ENCODE results near the gene ZNRF2. TPM values are rescaled to one million over a fixed set of nuclear protein-coding genes. Genes with fewer than 3 reads are reported as not detected.
A peak's percentile ranks its signal among the peaks of the same experiment; 100 is the strongest.

ZNRF2 gene
- polyA plus RNA-seq, 1 of the 3 experiments (the other 2 are of a cell fraction): 4.0 TPM

- Histone ChIP-seq H3K79me2 (ENCODE audit: insufficient read depth) (peaks cover 4% of the 10 kb centered on the region; the same call in 1 of the 2 replicates), H3K4me1 (ENCODE audit: control insufficient read depth in 1 of 2, insufficient read depth in 2 of 2, low read depth in 1 of 2, low read length in 1 of 2) (peaks cover 13 to 30% of the 10 kb centered on the region in 2 experiments; a peak in 2 of 4 replicates), H3K4me3 (ENCODE audit: low read depth in 2 of 2, low read length in 1 of 2) (no peak overlapping the region), H3K27ac (ENCODE audit: low read depth in 2 of 2, low read length in 1 of 2) (no peak overlapping the region), H3K36me3 (replicated peaks in 1 of 2; ENCODE audit: control insufficient read depth in 1 of 2, insufficient read depth in 2 of 2, low read length in 1 of 2) (peaks cover 4 to 7% of the 10 kb centered on the region in 2 experiments), H3K9me2 (no peaks in the 10 kb centered on the region), H3K9ac (no peak overlapping the region), H2AFZ (ENCODE audit: low read depth) (no peak overlapping the region), H4K20me1 (ENCODE audit: insufficient read depth) (no peaks in the 10 kb centered on the region), H3K27me3 (ENCODE audit: insufficient read depth) (no peaks in the 10 kb centered on the region), H3K9me3 (no peaks in the 10 kb centered on the region), H3K4me2 (no peak overlapping the region), H3F3A (replicated peaks; ENCODE audit: insufficient read depth) (peaks cover 12% of the 10 kb centered on the region)
- DNase-seq: no peak
- ChIA-PET CTCF (no interaction called here), POLR2A (no interaction called here)
- TF ChIP-seq ZBTB33 (IDR thresholded peaks at IDR 0.05; ENCODE audit: borderline replicate concordance, low read depth) (no peak), GATA2 (CRISPR knock-in tag; IDR thresholded peaks at IDR 0.05) (no peak), SIN3A (IDR thresholded peaks at IDR 0.05; ENCODE audit: borderline replicate concordance, low read depth, low read length) (no peak), YY1 (IDR thresholded peaks at IDR 0.05; ENCODE audit: low read depth) (no peak), POLR2AphosphoS5 (IDR thresholded peaks at IDR 0.05; ENCODE audit: low read depth, low read length) (no peak), ELF1 (IDR thresholded peaks at IDR 0.05) (no peak), USF1 (IDR thresholded peaks at IDR 0.05; ENCODE audit: borderline replicate concordance, low read depth) (no peak), MEF2A (IDR thresholded peaks at IDR 0.05; ENCODE audit: borderline replicate concordance, low read depth) (no peak)
- 100% methylated on average over 1 of the region's 1 CpG for WGBS (ENCODE audit: low lambda C conversion rate)
Measured at GRCh38 chr7:30364773-30365172, 80.4 kb downstream of the ZNRF2 start.

GRCh38 chr7:30365621-30366020, 81.2 kb downstream of the ZNRF2 start:
- peak overlapping the region in 1 of 2 experiments; percentile 14; a peak in 1 of 4 replicates for H3K27ac ChIP-seq (ENCODE audit: low read depth in 2 of 2, low read length in 1 of 2)
- H3K9ac ChIP-seq: no peak overlapping the region
- H3K4me2 ChIP-seq: peak overlapping the region; percentile 12
- ChIA-PET CTCF (interaction anchor here (1.6 kb wide), 1 partner anchor 90 kb away, joined by 3 read pairs; no protein-coding TSS in a partner anchor), POLR2A (no interaction called here)
- peaks cover 4% of the 10 kb centered on the region; the same call in 1 of the 2 replicates for H3K79me2 ChIP-seq (ENCODE audit: insufficient read depth)
- TF ChIP-seq MXI1 (IDR thresholded peaks at IDR 0.05; ENCODE audit: low read depth, low read length): no peak
- TF ChIP-seq NRF1 (IDR thresholded peaks at IDR 0.05; ENCODE audit: low read depth, low read length): no peak
- no peak for TF ChIP-seq TAF1 (IDR thresholded peaks at IDR 0.05; ENCODE audit: borderline replicate concordance, low read depth, low read length)
- no peak for TF ChIP-seq RCOR1 (IDR thresholded peaks at IDR 0.05; ENCODE audit: low read length)
- TF ChIP-seq PBX3 (IDR thresholded peaks at IDR 0.05): no peak
- no peak for TF ChIP-seq USF2 (IDR thresholded peaks at IDR 0.05; ENCODE audit: borderline replicate concordance, low read depth, low read length)
- no peak for TF ChIP-seq EP300 (IDR thresholded peaks at IDR 0.05; ENCODE audit: borderline replicate concordance in 1 of 2, low read depth in 1 of 2, low read length in 1 of 2)
- no peak for DNase-seq
- no peak overlapping the region for H3K4me3 ChIP-seq (ENCODE audit: low read depth in 2 of 2, low read length in 1 of 2)
- peaks cover 19% of the 10 kb centered on the region for H3F3A ChIP-seq (replicated peaks; ENCODE audit: insufficient read depth)
- H3K36me3 ChIP-seq (replicated peaks in 1 of 2; ENCODE audit: control insufficient read depth in 1 of 2, insufficient read depth in 2 of 2, low read length in 1 of 2): peaks cover 4 to 7% of the 10 kb centered on the region in 2 experiments
- H2AFZ ChIP-seq (ENCODE audit: low read depth): peak overlapping the region; percentile 5; the same call in 1 of the 2 replicates
- peaks cover 13 to 37% of the 10 kb centered on the region in 2 experiments; a peak in 2 of 4 replicates for H3K4me1 ChIP-seq (ENCODE audit: control insufficient read depth in 1 of 2, insufficient read depth in 2 of 2, low read depth in 1 of 2, low read length in 1 of 2)
- WGBS (ENCODE audit: low lambda C conversion rate): 62% methylated on average over 3 of the region's 3 CpGs
- H3K9me3 ChIP-seq: no peaks in the 10 kb centered on the region
- H3K27me3 ChIP-seq (ENCODE audit: insufficient read depth): no peaks in the 10 kb centered on the region
- no peaks in the 10 kb centered on the region for H4K20me1 ChIP-seq (ENCODE audit: insufficient read depth)
- no peaks in the 10 kb centered on the region for H3K9me2 ChIP-seq
